GM21515 (cell line): ENCODE results near the gene BCHE.
A peak's percentile ranks its signal among the peaks of the same experiment; 100 is the strongest.
"Not testable (repeated sequence)": the region's sequence is repeated elsewhere in the genome, so short reads cannot be mapped to it uniquely, and the experiment has no call there.

Source experiments
- ATAC-seq: cut with Tn5 transposase; IDR thresholded peaks from one replicate; pipeline ENCODE4 v1.9.1; 2021; ENCODE audit not compliant: unreplicated experiment

The BCHE gene

GRCh38 chr3:165817160-165817709 is 20.0 kb downstream of the BCHE start:
- no peak for ATAC-seq

GRCh38 chr3:165816209-165816608 is 21.0 kb downstream of the BCHE start:
- ATAC-seq = no peak

- ATAC-seq = no peak
These were observed 21.5 kb downstream of the BCHE start for GRCh38 chr3:165815682-165816081.

- ATAC-seq = no peak
These were observed 22.8 kb downstream of the BCHE start for GRCh38 chr3:165814380-165814779.

- not testable (repeated sequence) for ATAC-seq
These were observed 29.3 kb downstream of the BCHE start for GRCh38 chr3:165807937-165808336.

- ATAC-seq = peak; percentile 83
These were observed 31.2 kb downstream of the BCHE start for GRCh38 chr3:165805946-165806561.

- ATAC-seq = no peak
These were observed 33.8 kb downstream of the BCHE start for GRCh38 chr3:165803471-165803870.

- ATAC-seq = no peak
These were observed 36.3 kb downstream of the BCHE start for GRCh38 chr3:165800970-165801369.

- ATAC-seq = no peak
These were observed 38.2 kb downstream of the BCHE start for GRCh38 chr3:165799026-165799425.

GRCh38 chr3:165797551-165797950 is 39.7 kb downstream of the BCHE start:
- no peak for ATAC-seq

- no peak for ATAC-seq
These were observed 40.5 kb downstream of the BCHE start for GRCh38 chr3:165796701-165797100.

- no peak for ATAC-seq
These were observed 48.7 kb downstream of the BCHE start for GRCh38 chr3:165788531-165788930.

- ATAC-seq = no peak
These were observed 51.2 kb downstream of the BCHE start for GRCh38 chr3:165786013-165786412.

- ATAC-seq = no peak
These were observed 52.9 kb downstream of the BCHE start for GRCh38 chr3:165784337-165784736.

GRCh38 chr3:165783383-165783782 is 53.8 kb downstream of the BCHE start:
- no peak for ATAC-seq

GRCh38 chr3:165778891-165779290 is 58.3 kb downstream of the BCHE start:
- ATAC-seq = no peak

- no peak for ATAC-seq
These were observed 58.8 kb downstream of the BCHE start for GRCh38 chr3:165778456-165778855.

- no peak for ATAC-seq
These were observed 61.4 kb downstream of the BCHE start for GRCh38 chr3:165775824-165776223.

- ATAC-seq = no peak
These were observed 66.4 kb downstream of the BCHE start for GRCh38 chr3:165770781-165771180.

- ATAC-seq = no peak
These were observed 68.5 kb downstream of the BCHE start for GRCh38 chr3:165768680-165769079.

GRCh38 chr3:165759041-165759440 is 78.2 kb downstream of the BCHE start:
- no peak for ATAC-seq

- ATAC-seq = no peak
These were observed 81.7 kb downstream of the BCHE start for GRCh38 chr3:165755571-165755970.
